Thyroid gland (tissue), 4 donors: ENCODE results near the gene DHTKD1. TPM values are rescaled to one million over a fixed set of nuclear protein-coding genes. Genes with fewer than 3 reads are reported as not detected.

Experiments
- DNase-seq, 2 donors: peaks; one replicate each; pipeline ENCODE4 v3.0.0-alpha.2; 2019
- H3K27ac ChIP-seq, 3 donors: fragments of 200-600 bp; sonication (generic); 1 replicate in 2 of 3; 2 replicates in 1 of 3; pipeline ENCODE4 v1.5.1; 2016 to 2019; ENCODE audit warnings: mild to moderate bottlenecking in 1 of 3, moderate library complexity in 1 of 3
- H3K27me3 ChIP-seq: fragments of 200-600 bp; sonication (generic); one replicate; pipeline ENCODE4 v1.5.1; 2019
- H3K36me3 ChIP-seq, 2 donors: fragments of 200-600 bp; sonication (generic); one replicate each; pipeline ENCODE4 v1.5.1; 2016 to 2019
- H3K4me1 ChIP-seq, 2 donors: fragments of 200-600 bp; sonication (generic); one replicate each; pipeline ENCODE4 v1.5.1; 2017 to 2019
- H3K4me3 ChIP-seq, 3 donors: fragments of 200-600 bp; sonication (generic); replicated peaks in 1 of 3; 1 replicate in 2 of 3; 2 replicates in 1 of 3; pipeline ENCODE4 v1.5.1; 2016; ENCODE audit warnings: mild to moderate bottlenecking in 1 of 3
- H3K9me3 ChIP-seq: fragments of 200-600 bp; sonication (generic); one replicate; pipeline ENCODE4 v1.5.1; 2017
- CTCF ChIP-seq, 6 experiments: fragments of 200-600 bp in 3 of 6; fragments of 450-650 bp in 3 of 6; sonication (generic) in 3 of 6; IDR thresholded peaks; one replicate each; pipeline ENCODE4 v1.5.1; 2016 to 2019; ENCODE audit warnings: antibody characterized with exemption in 6 of 6, mild to moderate bottlenecking in 2 of 6, inconsistent platforms in 1 of 6, moderate library complexity in 1 of 6
- POLR2A ChIP-seq, 2 donors: fragments of 450-650 bp; IDR thresholded peaks; one replicate each; pipeline ENCODE4 v1.6.1; 2017; ENCODE audit warnings: antibody characterized with exemption in 2 of 2, mild to moderate bottlenecking in 2 of 2, moderate library complexity in 1 of 2
- WGBS, 2 donors: methylation state at CpG; one replicate each; pipeline ENCODE4 v1.1.5; 2017; 5-methylcytosine and 5-hydroxymethylcytosine counted together
- intact Hi-C: fragments of 100-400 bp; cut with DNase I; formaldehyde crosslinking; loops from one replicate; pipeline ENCODE4 v1.15.1; 2023
- total RNA-seq, 4 donors: library from RNA; depleted of rRNA; stranded (reverse); fragments of >200 nt; gene quantifications; one replicate each; pipeline ENCODE4 v1.2.3, GENCODE V29; 2016

Gene DHTKD1
- 10 to 100 TPM; 29.1 to 80.2 (median 52.8) TPM for total RNA-seq

DNA sequence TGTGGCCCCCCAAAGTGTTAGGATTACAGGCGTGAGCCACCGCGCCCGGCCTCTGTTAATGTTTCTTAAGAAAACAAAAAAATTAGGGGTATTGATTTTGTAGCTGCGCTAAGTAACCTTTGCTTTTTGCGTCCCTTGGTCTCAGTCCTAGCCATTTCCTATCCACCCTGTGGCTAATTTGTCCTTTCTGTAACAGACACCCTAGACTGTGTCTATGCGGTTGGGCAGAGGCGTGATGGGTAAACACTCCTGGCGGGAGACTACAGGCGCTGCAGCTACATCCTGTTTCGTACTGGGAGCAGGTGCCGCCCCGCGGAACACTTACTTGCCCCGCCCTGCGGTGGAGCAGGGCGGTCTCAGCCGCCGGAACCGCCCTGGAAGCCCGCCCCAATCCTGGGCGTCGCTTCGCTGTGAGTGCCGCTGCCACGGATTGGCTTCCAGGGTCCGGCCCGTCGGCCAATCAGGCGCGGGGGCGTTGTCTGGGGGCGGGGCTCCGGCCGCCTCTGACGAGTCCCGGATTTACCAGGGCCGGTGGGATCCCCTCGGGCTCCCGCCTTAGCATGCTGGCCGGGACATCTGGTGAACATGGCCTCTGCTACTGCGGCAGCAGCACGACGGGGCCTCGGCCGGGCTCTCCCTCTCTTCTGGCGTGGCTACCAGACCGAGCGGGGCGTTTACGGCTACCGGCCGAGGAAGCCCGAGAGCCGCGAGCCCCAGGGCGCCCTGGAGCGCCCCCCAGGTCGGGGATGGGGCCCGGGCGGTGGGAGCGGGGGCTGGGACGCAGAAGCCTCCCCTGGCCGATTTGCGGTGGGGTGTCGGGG is at the start of gene DHTKD1:
Gene DHTKD1 (plus strand): TSS at position 506 of the 821 bp plus-strand sequence. CDS start 80 bp downstream, at position 586.
- 8 to 9% methylated on average over 12 to 28 of the region's 66 CpGs for WGBS, 2 donors
- intact Hi-C loops = loop anchor here (5.0 kb wide), 1 partner anchor 64 kb away; no protein-coding TSS in a partner anchor

DNA sequence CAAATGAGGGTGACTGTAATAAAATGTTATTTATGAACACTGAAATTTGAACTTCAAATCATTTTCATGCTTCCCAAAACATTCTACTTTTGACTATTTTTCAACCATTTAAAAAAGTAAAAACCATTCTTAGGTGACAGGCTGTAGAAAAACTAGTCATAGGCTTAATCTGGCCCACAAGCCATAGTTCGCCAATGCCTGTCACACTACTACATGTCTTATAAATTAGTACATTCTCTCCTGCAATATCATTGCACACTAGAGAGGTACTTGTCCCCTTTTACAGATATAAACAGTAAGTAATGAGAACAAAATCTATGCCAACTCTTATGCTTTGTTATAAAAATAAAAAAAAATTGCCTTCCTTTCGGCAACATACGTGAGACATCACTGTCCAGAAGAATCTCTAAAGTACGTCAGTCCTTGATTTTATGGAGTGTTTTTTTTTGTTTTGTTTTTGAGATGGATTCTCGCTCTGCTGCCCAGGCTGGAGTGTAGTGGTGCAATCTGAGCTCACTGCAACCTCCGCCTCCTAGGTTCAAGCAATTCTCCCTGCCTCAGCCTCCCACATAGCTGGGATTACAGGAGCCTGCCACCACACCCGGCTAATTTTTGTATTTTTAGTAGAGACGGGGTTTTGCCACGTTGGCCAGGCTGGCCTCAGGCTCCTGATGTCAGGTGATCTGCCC is 49.3 kb upstream of the DHTKD1 start:
- DNase-seq = peak; percentile 15 to 53
- H3K9me3 ChIP-seq = no peaks in the 10 kb centered on the region
- 57 to 71% methylated on average over 9 of the region's 9 CpGs for WGBS, 2 donors
- H3K36me3 ChIP-seq = no peaks in the 10 kb centered on the region
- H3K27me3 ChIP-seq = no peaks in the 10 kb centered on the region
- intact Hi-C loops = no loop called here
- no peak overlapping the region for H3K4me3 ChIP-seq
- no peak for TF ChIP-seq POLR2A (IDR thresholded peaks at IDR 0.05)
- TF ChIP-seq CTCF (IDR thresholded peaks at IDR 0.05) = no peak
- H3K27ac ChIP-seq = peak overlapping the region; percentile 49 to 77 (median 63)
- H3K4me1 ChIP-seq = peaks cover 22 to 23% of the 10 kb centered on the region in 2 donors

More for the DNA sequence above, at the start of gene DHTKD1:
- DNase-seq = peak; percentile 98 to 99
- Histone ChIP-seq H3K27ac (peak within 1 kb of the TSS; percentile 29 to 79 (median 74)), H3K4me3 (peak within 1 kb of the TSS; percentile 50 to 91 (median 59)), H3K27me3 (no peaks in the 10 kb centered on the region), H3K36me3 (no peaks in the 10 kb centered on the region), H3K4me1 (peaks cover 6 to 9% of the 10 kb centered on the region in 2 donors), H3K9me3 (no peaks in the 10 kb centered on the region)
- peak; percentile 24 to 61 (median 55) for TF ChIP-seq CTCF (IDR thresholded peaks at IDR 0.05)
- peak; percentile 45 to 74 for TF ChIP-seq POLR2A (IDR thresholded peaks at IDR 0.05)

DNA sequence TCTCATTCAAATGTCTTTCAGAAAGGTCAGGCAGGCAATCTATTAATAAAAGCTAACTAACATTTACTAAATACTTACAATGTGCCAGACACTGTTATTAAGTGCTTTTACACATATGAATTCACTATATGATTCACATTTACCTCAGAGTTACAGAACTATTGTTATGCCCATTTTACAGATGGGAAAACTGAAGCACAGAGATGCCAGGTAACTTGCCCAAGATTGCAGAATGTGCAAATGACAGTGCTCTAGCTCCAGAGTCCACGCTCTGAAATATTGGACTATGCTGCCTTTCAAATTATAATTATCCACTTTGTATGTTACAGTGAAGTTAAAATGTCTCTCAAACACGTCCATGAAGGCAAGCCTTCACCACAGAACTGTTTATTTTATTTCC is 48.2 kb upstream of the DHTKD1 start:
- no peak for DNase-seq
- Histone ChIP-seq H3K27me3 (no peaks in the 10 kb centered on the region), H3K9me3 (no peaks in the 10 kb centered on the region), H3K4me3 (no peak overlapping the region), H3K27ac (no peak overlapping the region), H3K36me3 (no peaks in the 10 kb centered on the region), H3K4me1 (peaks cover 22 to 24% of the 10 kb centered on the region in 2 donors)
- WGBS, 2 donors = 95 to 98% methylated on average over 2 of the region's 2 CpGs
- TF ChIP-seq POLR2A (IDR thresholded peaks at IDR 0.05) (no peak), CTCF (IDR thresholded peaks at IDR 0.05) (no peak)
- intact Hi-C loops = no loop called here

DNA sequence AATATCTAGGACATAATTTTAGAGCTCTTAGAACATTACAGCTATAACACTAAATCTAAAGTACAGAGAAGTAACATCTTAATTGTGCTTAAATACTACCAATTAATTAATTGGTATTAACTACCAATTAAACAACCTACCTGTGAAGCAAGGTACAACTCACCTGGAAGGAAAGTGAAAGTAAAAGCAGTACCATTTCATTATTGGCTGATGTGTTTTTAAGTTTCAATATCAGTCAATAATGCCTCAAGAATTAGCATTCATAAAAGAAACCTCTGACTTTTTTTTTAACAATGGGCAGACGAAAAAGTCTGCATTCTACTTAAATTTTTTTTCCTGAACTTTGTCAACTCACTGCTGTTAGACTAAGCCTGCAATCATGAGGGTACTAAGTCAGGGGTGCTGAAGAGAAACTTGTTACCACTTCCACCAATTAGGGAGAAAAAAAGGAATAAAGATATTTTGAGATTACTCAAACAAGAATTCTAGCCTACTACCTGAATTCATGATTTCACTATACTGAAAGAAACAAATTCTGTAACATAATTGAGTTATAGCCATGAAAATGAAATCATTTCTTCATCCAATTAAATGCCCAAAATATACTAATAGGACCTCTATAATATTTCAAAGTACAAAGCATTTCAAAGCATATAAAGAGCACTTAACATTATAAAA is 46.0 kb upstream of the DHTKD1 start:
- DNase-seq = no peak
- TF ChIP-seq POLR2A (IDR thresholded peaks at IDR 0.05) (no peak), CTCF (IDR thresholded peaks at IDR 0.05) (no peak)
- no peaks in the 10 kb centered on the region for H3K36me3 ChIP-seq
- H3K27me3 ChIP-seq = no peaks in the 10 kb centered on the region
- intact Hi-C loops = no loop called here
- 57 to 64% methylated on average over 1 of the region's 1 CpG for WGBS, 2 donors
- peaks cover 22 to 31% of the 10 kb centered on the region in 2 donors for H3K4me1 ChIP-seq
- no peak overlapping the region for H3K4me3 ChIP-seq
- no peaks in the 10 kb centered on the region for H3K9me3 ChIP-seq
- H3K27ac ChIP-seq = no peak overlapping the region
